PC-9 (cell line): ENCODE measurements around the gene SBF2.

Experiments used
- EZH2 ChIP-seq: fragments of 200-600 bp; sonication (generic); IDR thresholded peaks from 2 replicates; pipeline ENCODE4 v1.8.0; 2017; ENCODE audit warnings: antibody characterized with exemption, low read depth
- TF ChIP-seq, protein P1 (sequence below): fragments of 200-600 bp; sonication (generic); conservative IDR thresholded peaks from 2 replicates; pipeline ENCODE4 v1.6.1; 2017; ENCODE audit warnings: mixed run types, antibody characterized with exemption, mild to moderate bottlenecking, moderate library complexity

DNA sequence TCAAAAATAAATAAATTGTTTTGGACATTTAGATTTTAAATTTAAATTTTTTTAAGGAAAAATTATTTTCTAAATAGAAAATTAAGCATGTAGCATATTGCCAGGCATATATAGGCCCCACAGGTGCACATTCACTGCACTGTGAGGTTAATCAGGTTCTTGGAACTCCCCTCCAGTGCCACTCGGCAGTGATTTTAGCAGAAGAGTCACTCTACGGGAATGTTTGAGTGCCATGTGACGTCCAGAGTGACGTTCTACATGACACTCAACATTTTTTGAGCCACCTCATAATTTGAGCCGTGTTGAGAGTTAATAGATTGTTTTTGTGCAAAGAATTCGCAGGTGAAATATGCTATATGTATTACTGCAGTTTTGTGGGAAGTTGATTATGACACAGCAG is 552.8 kb downstream of the SBF2 start:
- no peak for TF ChIP-seq EZH2
- TF ChIP-seq, protein P1, sequence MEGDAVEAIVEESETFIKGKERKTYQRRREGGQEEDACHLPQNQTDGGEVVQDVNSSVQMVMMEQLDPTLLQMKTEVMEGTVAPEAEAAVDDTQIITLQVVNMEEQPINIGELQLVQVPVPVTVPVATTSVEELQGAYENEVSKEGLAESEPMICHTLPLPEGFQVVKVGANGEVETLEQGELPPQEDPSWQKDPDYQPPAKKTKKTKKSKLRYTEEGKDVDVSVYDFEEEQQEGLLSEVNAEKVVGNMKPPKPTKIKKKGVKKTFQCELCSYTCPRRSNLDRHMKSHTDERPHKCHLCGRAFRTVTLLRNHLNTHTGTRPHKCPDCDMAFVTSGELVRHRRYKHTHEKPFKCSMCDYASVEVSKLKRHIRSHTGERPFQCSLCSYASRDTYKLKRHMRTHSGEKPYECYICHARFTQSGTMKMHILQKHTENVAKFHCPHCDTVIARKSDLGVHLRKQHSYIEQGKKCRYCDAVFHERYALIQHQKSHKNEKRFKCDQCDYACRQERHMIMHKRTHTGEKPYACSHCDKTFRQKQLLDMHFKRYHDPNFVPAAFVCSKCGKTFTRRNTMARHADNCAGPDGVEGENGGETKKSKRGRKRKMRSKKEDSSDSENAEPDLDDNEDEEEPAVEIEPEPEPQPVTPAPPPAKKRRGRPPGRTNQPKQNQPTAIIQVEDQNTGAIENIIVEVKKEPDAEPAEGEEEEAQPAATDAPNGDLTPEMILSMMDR: no peak
